ENCODE results near the gene PWWP2B. TPM values are rescaled to one million over a fixed set of nuclear protein-coding genes. Genes with fewer than 3 reads are reported as not detected.

PWWP2B gene
- total RNA-seq, 1 donor = 8.2 TPM

DNA sequence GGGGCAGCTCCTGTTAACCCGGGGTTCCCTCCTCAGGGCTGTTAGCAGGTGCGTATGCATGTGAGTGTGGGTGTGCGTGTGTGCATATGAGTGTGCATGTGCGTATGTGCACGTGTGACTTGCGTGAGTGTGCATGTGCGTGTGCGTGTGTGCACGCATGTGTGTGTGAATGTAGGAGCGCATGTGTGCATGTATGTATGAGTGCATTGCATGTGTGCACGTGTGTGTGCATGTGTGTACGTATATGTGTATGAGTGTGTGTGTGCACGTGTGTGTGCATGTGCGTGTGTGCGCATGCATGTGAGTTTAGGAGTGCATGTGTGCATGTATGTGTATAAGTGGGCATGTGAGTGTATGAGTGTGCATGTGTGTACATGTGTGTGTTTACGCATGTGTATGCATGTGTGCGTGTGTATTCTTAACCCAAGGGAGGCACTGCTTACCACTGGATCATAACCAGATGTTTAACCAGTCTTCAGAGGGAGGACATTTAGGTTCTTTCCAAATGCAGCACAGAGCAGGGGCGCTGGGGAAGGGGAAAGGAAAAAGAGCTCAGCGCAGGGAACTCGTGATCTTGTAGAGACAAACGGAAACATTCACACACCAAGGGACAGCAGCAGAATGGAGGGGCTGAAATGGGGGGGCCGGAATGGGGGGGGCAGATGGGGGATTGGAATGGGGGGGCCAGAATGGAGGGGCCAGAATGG is 45.0 kb downstream of the PWWP2B start:
- no peak overlapping the region for H3K4me3 ChIP-seq (ENCODE audit: low read depth, low read length)
- TF ChIP-seq, protein P1, sequence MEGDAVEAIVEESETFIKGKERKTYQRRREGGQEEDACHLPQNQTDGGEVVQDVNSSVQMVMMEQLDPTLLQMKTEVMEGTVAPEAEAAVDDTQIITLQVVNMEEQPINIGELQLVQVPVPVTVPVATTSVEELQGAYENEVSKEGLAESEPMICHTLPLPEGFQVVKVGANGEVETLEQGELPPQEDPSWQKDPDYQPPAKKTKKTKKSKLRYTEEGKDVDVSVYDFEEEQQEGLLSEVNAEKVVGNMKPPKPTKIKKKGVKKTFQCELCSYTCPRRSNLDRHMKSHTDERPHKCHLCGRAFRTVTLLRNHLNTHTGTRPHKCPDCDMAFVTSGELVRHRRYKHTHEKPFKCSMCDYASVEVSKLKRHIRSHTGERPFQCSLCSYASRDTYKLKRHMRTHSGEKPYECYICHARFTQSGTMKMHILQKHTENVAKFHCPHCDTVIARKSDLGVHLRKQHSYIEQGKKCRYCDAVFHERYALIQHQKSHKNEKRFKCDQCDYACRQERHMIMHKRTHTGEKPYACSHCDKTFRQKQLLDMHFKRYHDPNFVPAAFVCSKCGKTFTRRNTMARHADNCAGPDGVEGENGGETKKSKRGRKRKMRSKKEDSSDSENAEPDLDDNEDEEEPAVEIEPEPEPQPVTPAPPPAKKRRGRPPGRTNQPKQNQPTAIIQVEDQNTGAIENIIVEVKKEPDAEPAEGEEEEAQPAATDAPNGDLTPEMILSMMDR (IDR thresholded peaks at IDR 0.05; ENCODE audit: insufficient read depth, low read depth, low read length) = no peak
- DNase-seq (ENCODE audit: low read depth) = no peak

DNA sequence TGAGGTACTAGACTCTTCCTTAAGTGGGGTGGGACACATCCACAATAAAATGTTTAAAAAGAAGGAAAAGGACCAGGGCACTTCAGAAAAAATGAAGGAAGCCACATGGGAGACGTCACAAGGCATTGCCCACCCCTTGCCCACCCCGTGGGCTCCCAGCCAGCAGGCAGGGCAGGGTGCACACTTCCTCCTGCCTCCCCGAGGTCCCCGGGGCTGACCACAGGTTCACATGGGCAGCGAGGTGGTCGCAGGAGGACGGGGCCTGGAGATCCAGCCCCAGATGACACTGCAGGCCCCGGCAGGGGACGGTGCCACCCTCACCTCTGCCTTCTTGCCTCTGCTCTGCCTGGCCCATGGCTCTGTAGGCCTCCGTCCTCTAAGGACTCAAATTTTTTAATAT is 45.6 kb downstream of the PWWP2B start:
- TF ChIP-seq, protein P1 (IDR thresholded peaks at IDR 0.05; ENCODE audit: insufficient read depth, low read depth, low read length) = no peak
- no peak overlapping the region for H3K4me3 ChIP-seq (ENCODE audit: low read depth, low read length)
- DNase-seq (ENCODE audit: low read depth) = no peak

DNA sequence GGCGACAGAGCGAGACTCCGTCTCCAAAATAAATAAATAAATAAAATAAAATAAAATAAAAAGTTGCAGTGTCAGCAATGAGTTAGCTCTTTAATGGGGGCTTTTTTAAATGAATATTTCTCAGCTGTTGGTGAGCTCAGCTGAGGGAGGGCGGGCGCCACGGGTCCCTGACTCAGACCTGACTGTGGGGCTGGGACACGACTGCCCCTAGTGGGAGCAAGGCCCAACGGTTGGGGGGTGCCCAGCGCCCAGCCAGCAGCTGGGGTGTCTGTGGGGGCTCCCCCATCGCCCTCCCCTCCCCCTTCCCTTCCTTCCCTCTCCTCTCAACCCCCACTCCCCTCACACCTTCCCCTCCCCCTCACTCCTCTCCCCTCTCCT is 46.6 kb downstream of the PWWP2B start:
- no peak overlapping the region for H3K4me3 ChIP-seq (ENCODE audit: low read depth, low read length)
- TF ChIP-seq, protein P1 (IDR thresholded peaks at IDR 0.05; ENCODE audit: insufficient read depth, low read depth, low read length) = peak; percentile 54
- peak; percentile 43 for DNase-seq (ENCODE audit: low read depth)

DNA sequence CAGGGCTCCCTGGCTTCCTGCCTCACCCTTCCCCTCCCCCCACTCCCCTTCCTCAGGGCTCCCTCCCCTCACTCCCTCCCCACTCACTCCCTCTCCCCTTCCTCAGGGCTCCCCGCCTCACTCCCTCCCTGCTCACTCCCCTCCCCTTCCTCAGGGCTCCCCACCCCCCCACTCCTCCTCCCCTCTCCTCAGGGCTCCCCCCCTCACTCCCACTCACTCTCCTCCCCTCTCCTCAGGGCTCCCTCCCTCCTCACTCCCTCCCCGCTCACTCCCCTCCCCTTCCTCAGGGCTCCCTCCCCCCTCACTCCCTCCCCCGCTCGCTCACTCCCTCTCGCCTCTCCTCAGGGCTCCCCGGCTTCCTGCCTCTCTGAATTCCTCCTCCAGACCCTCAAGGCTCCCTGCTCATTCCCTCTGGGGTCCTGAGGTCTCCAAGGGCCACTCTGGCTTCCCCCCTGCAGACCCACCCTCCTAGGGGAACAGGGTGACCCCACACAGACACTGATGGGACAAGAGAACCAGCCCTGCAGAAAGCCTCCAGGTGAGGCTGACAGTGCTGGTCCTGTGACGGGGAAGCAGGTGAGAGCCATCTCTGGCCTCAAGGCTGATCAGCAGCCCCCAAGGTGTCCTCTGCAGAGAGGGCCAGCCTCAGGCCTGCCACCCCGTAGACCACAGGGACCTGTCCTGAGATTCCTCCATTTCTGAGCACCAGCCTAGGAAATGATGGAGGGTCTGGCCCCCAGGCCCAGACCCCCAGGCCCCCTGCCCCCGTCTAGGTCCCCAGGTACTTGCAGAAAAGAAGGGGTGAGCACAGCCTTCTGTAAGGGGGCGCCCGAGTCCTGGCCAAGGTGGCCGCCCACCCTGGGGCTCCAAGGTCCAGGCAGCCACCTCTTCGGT is 47.2 kb downstream of the PWWP2B start:
- TF ChIP-seq, protein P1 (IDR thresholded peaks at IDR 0.05; ENCODE audit: insufficient read depth, low read depth, low read length) = no peak
- no peak overlapping the region for H3K4me3 ChIP-seq (ENCODE audit: low read depth, low read length)
- no peak for DNase-seq (ENCODE audit: low read depth)

DNA sequence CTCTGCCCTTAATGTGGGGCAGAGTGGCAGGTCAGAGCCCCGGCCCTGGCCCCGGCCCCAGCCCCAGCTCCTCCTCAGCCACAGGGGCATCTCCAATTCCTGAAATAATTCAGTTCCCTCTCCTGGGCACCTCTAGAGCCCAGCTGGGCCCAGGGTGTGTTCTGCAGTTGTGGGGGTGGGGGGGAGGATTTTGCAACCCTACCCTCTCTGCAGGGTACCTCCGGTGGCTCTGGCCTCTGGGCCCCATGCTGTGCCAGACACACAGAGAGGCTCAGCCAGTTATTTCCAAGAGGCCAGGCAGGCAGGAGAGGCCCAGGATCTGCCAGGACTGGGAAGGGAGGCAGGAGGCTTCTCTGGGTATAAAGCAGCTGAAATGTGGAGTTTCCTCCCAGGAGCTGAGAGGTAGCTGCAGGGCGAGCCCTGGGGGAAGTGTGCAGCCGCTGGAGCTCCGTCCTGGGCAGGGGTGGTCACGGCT is 47.9 kb downstream of the PWWP2B start:
- no peak for DNase-seq (ENCODE audit: low read depth)
- no peak overlapping the region for H3K4me3 ChIP-seq (ENCODE audit: low read depth, low read length)
- TF ChIP-seq, protein P1 (IDR thresholded peaks at IDR 0.05; ENCODE audit: insufficient read depth, low read depth, low read length) = no peak

DNA sequence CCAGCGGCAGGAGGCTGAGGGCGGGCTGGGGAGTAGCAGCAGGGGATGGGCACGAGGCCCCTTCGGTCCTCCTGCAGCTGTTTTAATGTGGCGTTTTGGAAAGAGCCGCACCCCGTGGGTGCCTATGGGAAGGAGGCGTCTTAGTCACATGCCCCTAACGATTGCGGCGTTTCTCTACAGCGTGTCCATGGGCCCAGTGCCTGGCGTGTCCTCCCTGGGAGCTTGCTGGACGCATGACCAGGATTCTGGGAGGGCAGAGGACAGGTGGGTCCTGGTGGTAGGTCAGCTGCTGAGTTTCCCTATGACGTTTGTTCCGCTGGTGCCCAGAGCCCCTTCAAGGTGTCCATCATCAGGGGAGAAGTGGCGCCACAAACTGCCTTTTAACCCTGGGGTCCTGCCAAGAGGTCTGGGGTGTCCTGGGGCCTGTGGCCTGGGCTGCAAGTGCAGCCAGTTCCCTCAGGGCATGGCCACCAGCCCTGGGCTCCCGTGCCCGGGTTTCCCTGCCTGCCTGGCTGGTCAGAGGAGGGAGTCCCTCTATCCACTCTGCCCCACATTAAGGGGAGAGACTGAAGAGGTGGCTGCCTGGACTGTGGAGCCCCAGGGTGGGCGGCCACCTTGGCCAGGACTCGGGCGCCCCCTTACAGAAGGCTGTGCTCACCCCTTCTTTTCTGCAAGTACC is 48.7 kb downstream of the PWWP2B start:
- TF ChIP-seq, protein P1 (IDR thresholded peaks at IDR 0.05; ENCODE audit: insufficient read depth, low read depth, low read length) = no peak
- H3K4me3 ChIP-seq (ENCODE audit: low read depth, low read length) = no peak overlapping the region
- DNase-seq (ENCODE audit: low read depth) = no peak

Measured in fibroblast of villous mesenchyme (primary cell).